GM21381 (cell line): ENCODE data around the gene OPCML.

Source experiments
- ATAC-seq: cut with Tn5 transposase; IDR thresholded peaks from one replicate; pipeline ENCODE4 v1.9.1; 2021; ENCODE audit warnings: mild to moderate bottlenecking, moderate library complexity; ENCODE audit not compliant: unreplicated experiment

The OPCML gene

DNA sequence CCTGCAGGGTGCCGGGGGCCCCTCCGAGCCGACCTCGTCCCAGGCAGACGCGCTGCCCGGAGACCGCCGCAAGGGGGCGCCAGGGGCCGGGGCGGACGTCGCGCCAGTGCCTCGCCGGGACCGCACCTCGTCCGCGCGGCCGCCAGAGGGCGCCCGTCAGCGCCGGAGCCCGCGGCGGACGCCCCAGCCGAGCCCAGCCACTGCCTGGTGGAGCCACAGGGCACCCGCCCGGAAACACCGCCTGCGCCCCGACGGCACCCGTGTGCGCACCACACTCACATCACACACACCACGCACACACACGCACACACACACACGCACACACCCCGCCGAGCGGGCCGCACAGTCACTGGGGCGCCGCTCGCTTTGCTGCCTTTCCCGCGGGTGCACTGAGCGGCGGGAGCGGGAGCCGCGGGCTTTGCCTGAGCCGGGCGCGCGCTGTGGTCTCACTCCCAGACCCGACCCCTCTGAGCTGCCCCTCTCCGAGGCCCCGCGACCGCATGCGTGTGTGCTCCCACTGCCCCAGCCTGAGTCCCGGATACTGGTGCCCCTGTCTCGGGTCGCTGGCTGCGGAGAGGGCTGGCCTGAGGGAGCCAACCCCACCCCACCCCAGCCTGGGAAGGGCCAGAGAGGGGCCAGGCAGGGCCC lies 449.3 kb downstream of the OPCML start:
- ATAC-seq: peak; percentile 96

- no peak for ATAC-seq
Measured at GRCh38 chr11:133082453-133082781, 449.9 kb downstream of the OPCML start.

GRCh38 chr11:133081730-133082452 lies 450.4 kb downstream of the OPCML start:
- ATAC-seq: no peak

DNA sequence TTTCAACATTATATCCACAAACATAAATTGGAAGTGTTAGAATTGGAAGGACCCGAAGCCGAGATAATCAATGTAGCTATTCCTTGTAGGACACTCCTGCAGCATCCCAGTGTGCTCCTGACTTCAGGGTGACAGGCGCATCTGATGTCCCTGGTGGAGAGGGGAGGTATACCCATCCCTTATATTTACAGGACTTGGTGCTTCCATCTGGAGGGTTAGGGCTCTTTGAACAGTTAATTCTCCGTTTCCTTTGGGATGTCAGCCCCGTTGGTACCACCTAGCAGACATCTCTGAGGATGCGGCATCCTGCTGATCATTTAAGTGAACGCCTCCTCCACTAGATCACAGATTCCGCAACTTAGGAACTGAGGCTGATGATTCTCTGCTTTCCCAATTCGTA lies 451.3 kb downstream of the OPCML start:
- ATAC-seq: no peak

GRCh38 chr11:133078591-133079404 lies 453.5 kb downstream of the OPCML start:
- peak; percentile 38 for ATAC-seq

DNA sequence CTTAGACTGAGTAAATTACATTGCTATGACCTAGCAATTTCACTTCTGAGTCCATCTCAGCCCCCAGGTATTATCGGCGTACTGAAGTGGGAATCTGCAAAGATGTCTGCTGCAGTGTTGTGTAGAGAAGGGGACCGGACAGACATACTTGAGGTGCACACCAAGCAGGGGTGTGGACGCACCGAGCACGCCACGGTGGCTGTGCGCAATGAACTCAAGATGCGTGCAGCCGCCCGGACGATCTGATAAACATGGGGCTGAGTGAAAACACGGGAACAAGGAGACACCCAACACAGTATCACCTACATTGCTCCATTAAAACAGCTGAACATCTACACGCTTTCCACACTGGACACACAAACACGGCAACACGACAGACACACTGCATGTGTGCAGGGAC lies 454.3 kb downstream of the OPCML start:
- ATAC-seq: no peak

DNA sequence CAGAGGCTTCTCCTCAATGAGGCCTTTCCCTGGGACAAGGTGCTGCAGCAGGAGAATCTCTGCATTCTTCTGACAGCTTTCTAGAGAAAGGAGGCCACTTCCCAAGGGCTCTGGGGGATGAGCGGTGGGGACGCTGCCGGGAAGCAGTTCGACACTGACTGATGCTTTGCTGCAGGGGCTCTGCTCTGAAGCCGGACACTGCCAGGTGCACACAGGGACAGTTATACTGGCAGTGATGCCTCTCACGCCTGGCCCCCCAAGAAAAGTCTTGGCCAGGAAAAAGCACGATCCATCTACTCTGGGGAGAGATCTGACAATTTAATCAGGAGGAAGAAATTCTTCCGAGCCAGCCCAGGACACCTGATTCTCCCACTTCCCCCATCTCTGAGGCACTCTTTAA lies 456.9 kb downstream of the OPCML start:
- no peak for ATAC-seq

GRCh38 chr11:133072858-133073582 lies 459.3 kb downstream of the OPCML start:
- ATAC-seq: no peak

DNA sequence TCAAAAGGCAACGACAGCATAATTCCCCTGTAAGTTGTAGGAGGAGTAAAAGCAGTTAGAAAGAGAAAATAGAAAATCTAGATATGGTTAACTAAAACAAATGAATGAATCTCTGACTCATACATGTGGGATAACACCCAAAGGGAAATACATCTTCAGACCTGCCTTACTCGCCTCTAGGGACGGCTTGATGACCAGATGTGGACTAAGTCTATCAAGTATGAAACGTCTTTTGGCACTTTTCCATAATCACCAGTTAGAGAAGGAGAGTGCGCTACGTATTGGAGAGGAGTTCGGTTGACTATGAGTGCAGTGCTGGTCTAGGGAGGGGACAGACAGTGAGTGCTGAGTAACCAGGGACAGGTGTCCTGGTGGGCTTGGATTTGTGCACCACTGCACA lies 459.9 kb downstream of the OPCML start:
- no peak for ATAC-seq

- ATAC-seq: no peak
Measured at GRCh38 chr11:133070791-133071190, 461.5 kb downstream of the OPCML start.

GRCh38 chr11:133070021-133070713 lies 462.1 kb downstream of the OPCML start:
- ATAC-seq: no peak

DNA sequence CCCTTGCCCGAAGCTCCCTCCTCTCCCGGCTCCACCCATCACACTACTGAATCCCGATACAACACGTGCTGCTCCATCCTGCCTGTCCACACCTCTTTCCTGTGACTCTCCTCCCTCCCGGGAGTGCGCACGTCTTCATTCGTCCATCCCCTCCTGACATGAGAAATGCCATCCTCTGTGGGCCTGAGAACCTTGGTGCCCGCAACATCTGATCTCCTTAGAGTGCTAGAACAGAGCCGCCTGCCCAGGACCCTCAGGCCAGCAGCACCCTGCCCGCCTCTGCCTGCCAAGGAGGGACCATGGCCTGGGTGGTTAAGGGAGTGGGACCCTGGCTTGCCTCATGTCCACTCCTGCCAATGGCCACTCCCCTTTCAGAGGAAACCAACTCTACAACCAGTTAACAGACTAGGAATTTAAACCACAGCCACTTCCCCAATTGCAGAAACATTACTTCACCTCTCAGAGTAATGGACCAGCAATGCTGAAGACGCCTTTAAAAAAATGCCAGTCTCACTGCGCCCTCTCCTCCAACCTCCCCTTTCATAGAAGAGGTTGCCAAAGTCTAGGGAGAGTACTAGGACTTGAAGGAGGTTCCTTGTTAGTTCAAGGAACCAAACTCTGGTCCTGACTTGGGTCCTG lies 466.3 kb downstream of the OPCML start:
- no peak for ATAC-seq

DNA sequence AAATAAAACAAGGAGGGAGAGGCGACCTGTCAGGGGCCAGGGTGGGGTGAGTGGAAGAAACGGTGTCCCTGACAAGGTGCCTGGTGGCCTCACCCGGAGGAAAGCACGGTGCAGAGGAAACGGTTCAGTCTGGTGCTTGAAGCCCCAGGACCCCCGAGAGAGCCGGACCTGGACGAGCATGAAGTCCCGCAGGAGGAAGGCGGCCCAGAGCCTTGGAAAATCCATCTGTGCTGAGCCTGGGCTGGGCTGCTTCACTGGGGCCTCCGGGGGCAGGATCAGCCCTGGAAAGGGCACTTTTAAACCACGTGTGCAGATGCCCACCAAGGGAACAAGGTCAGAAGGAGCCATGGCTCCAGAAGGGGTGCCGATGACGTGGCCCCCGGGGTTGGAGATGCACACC lies 467.3 kb downstream of the OPCML start:
- ATAC-seq: no peak

- ATAC-seq: no peak
Measured at GRCh38 chr11:133064152-133064877, 468.0 kb downstream of the OPCML start.

DNA sequence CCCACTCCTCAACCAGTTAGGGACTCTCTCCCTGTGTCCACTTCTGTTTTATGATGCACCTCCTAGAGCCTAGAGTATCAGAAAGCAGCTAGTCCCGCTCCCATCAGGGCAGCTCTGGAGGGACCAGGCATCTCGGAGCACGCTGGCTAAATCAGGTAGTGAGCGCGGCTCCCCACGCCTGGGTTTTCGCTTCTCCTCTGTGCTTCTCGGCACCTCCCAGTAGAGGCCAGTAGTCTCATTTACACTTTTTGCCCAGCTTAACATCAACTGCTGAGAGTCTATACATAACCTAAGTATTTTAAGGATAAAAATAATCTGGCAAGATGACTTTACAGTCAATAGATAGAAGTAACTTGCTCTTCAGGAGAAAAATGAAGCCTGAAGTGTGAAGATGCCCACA lies 473.8 kb downstream of the OPCML start:
- ATAC-seq: no peak

DNA sequence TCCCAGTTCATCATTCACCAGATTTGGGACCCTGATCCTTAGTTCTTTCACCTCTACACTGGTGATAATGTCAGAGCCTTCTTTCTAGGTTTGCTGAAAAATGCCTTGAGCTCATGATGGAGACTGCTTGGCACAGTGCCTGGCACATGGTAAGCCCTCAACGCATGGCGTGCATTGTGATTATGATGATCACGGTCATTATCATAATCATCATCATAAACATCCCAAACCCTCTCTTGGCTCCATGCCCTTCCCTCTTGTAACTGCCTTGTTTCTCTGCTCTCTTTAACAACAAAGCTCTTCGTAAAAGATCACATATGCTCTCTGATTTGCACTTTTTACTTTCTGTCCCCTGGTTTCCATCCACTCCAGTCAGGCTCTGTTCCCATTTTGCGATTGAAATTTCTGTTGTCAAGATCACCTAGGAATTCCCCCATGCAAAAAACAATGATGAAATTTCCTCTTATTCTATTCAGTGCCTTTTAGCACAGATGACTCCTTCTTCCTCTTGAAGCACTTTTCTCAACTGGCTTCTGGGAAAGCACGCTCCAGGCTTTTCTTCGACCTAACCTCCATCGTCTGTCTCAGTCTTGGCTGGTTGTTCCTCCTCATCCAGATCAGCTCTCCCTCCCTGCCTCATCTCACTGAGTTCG lies 479.1 kb downstream of the OPCML start:
- ATAC-seq: no peak

GRCh38 chr11:133052537-133052936 lies 479.8 kb downstream of the OPCML start:
- no peak for ATAC-seq

DNA sequence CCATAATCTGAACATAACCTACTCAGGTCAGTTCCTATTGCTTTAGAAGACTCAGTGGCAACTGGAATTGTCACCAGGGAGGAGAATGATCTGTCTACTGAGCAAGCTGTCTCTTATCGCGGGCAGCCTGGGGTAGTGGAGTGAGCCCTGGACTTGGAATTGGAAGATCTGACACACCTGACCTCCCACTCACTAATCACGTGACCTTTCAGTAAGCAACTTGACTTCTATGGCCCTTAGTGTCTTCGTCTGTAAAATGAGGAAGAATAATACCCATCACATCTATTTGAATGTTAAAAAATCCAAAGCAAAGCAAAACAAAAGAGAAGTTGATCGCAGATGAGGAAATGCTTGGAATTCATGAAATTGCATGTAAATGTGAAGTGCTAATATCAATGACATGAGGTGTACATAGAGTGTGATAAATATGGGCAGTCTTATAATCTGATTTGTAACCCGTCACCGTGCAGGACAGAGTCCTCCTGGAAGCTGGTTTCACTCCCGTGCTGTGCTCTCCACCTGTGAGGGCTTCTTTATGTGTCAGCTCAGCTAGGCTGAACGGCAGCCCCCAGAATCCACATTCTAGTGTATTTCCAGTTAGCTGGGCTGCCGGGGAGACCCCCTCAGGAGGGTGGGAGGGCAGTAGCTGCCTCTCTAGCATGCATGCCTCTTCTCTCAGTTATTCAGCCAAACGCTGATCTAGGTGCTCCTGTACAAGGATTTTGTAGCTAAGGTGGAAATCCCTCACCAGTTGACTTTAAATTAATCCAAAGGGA lies 482.9 kb downstream of the OPCML start:
- no peak for ATAC-seq
